NCI-H1105 (cell line): Measurements from ENCODE around the gene MATN4.

ENCODE experiments used
- DNase-seq: peaks from one replicate; lab custom pipeline; 2025; lab: John Stamatoyannopoulos, UW

MATN4 gene

GRCh38 chr20:45248609-45249008, 59.5 kb downstream of the MATN4 start:
- DNase-seq, result no peak

- no peak for DNase-seq
Measured at GRCh38 chr20:45247865-45248264, 60.2 kb downstream of the MATN4 start.

GRCh38 chr20:45246109-45246508, 62.0 kb downstream of the MATN4 start:
- DNase-seq, result no peak
